Fibroblast of the conjunctiva (primary cell): ENCODE results near the gene MSH2.
"Not testable (repeated sequence)": the region's sequence is repeated elsewhere in the genome, so short reads cannot be mapped to it uniquely, and the experiment has no call there.

Experiments
- DNase-seq: peaks from one replicate; pipeline ENCODE4 v3.0.0-alpha.2; 2010; ENCODE audit warnings: low read depth

MSH2 gene

GRCh38 chr2:47407976-47408375 is 5.0 kb downstream of the MSH2 start:
- DNase-seq = not testable (repeated sequence)

DNA sequence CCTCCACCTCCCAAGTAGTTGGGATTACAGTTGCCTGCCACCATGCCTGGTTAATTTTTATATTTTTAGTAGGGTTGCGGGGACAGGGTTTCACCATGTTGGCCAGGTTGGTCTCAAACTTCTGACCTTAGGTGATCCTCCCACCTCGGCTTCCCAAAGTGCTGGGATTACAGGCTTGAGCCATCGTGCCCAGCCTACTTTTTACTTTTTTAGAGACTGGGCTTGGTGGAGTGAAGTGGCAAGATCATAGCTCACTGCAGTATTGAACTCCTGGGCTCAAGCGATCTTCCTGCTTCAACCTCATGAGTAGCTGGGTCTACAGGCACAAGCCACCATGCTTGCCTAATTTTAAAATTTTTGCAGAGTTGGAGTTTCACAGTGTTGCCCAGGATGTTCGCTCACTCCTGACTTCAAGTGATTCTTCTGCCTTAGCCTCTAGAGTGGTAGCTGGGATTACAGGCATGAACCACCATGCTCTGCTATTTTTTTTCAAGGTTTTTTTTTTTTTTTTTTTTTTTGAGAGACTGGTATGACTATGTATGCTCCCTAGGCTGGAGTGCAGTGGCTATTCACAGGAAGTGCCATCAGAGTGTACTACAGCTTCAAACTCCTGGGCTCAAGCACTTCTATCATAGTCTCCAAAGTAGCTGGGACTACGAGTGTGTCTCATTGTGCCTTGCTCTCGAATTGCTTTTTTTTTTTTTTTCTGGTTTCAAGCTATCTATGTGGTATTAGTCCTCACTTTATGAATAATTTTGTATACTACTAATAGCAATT is 11.9 kb downstream of the MSH2 start:
- no peak for DNase-seq

DNA sequence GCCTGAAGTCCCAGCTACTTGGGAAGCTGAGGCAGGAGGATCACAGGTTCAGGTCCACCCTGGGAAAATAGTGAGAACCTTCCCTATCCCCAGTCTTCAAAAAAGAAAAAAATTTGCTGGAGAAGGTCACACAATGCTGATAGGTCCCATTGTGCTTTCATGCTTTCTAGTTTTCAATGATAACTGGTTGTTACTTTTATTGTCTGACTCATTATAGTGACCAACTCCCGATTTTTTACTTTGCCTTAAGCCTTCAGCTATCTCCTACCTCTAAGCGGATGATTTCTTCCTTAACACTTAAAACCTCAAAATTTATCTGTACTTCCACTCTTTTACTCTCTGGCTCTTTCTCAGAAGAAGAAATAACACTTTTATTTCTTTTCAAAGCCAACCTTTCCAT is 17.3 kb downstream of the MSH2 start:
- no peak for DNase-seq

DNA sequence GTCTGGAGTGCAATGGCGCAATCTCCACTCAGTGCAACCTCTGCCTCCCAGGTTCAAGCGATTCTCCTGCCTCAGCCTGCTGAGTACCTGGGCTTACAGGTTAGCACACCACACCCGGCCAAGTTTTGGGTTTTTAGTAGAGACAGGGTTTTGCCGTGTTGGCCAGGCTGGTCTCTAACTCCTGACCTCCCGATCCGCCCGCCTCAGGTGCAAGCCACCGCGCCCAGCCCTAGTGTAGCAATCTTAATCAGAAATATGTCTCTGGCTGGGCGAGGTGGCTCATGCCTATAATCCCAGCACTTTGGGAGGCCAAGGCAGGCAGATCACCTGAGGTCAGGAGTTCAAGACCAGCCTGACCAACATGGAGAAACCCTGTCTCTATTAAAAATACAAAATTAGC is 17.7 kb downstream of the MSH2 start:
- not testable (repeated sequence) for DNase-seq

DNA sequence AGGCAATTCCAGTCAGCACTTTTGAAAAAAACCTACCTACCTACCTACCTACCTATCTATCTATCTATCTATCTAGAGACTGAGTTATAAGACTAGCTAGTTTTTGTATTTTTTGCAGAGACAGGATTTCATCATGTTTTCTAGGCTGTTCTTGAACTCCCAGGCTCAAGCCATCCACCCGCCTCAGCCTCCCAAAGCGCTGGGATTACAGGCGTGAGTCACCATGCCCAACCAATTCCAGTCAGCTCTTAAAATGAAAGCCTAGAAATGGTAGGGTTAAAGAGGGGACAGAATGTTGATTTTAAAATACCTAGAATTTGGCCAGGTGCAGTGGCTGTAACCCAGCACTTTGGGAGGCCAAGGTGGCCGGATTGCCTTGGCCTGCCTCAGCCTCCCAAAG is 19.1 kb downstream of the MSH2 start:
- no peak for DNase-seq

GRCh38 chr2:47422560-47422959 is 19.6 kb downstream of the MSH2 start:
- peak; percentile 23 for DNase-seq

- DNase-seq = no peak
These were observed 23.8 kb downstream of the MSH2 start for GRCh38 chr2:47426786-47427185.

DNA sequence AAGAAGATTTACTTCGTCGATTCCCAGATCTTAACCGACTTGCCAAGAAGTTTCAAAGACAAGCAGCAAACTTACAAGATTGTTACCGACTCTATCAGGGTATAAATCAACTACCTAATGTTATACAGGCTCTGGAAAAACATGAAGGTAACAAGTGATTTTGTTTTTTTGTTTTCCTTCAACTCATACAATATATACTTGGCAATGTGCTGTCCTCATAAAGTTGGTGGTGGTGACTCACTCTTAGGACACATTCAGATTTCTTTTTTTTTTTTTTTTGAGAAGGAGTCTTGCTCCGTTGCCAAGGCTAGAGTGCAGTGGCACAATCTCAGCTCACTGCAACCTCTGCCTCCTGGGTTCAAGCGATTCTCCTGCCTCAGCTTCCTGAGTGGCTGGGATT is 26.8 kb downstream of the MSH2 start:
- peak; percentile 14 for DNase-seq

DNA sequence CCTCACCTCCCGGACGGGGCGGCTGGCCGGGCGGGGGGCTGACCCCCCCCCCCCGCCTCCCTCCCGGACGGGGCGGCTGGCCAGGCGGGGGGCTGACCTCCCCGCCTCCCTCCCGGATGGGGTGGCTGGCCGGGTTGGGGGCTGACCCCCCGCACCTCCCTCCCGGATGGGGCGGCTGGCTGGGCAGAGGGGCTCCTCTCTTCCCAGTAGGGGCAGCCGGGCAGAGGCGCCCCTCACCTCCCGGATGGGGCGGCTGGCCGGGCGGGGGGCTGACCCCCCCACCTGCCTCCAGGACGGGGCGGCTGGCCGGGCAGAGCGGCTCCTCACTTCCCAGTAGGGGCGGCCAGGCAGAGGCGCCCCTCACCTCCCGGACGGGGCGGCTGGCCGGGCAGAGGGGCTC is 30.1 kb downstream of the MSH2 start:
- DNase-seq = not testable (repeated sequence)

- DNase-seq = not testable (repeated sequence)
These were observed 30.5 kb downstream of the MSH2 start for GRCh38 chr2:47433445-47433844.

- peak; percentile 47 for DNase-seq
These were observed 34.3 kb downstream of the MSH2 start for GRCh38 chr2:47437287-47437686.

DNA sequence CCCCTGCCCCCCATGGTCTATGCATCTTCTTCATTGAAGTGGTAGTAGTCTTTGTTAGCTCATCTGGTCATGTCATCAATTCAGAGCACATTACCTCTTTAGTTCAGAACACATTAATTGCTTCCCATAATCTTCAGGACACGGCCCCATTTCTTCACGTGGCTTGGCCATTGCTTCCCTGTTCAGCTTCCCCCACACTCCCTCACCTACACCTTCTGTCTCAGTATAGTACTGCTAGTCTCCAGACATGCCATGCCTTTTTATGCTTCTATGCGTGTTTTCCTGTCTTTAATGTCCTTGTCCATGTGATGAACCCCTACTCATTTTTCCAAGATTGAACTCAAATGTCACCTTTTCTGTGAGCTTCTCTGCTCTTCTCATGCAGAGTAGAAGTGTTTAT is 35.1 kb downstream of the MSH2 start:
- DNase-seq = no peak

GRCh38 chr2:47438783-47439182 is 35.8 kb downstream of the MSH2 start:
- no peak for DNase-seq

- no peak for DNase-seq
These were observed 48.8 kb downstream of the MSH2 start for GRCh38 chr2:47451790-47452189.

- no peak for DNase-seq
These were observed 49.8 kb downstream of the MSH2 start for GRCh38 chr2:47452761-47453160.

GRCh38 chr2:47454818-47455217 is 51.9 kb downstream of the MSH2 start:
- not testable (repeated sequence) for DNase-seq

GRCh38 chr2:47455411-47455810 is 52.5 kb downstream of the MSH2 start:
- no peak for DNase-seq

DNA sequence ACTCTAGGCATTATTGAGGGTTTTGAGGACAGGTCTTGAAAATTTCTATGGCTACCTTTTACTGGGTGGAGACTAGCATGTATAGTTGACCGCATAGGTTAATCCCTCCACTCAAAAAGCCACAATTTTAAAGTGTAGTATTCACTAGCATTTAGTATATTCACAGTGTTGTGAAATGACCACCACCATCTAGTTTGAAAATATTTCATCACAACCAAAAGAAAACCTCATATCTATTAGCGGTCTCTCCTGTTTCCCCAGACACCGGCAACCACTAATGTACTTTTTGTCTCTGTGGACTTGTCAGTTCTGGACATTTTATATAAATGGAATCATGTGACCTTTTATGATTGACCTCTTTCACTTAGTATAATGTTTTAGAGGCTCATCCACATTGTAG is 53.9 kb downstream of the MSH2 start:
- DNase-seq = no peak

DNA sequence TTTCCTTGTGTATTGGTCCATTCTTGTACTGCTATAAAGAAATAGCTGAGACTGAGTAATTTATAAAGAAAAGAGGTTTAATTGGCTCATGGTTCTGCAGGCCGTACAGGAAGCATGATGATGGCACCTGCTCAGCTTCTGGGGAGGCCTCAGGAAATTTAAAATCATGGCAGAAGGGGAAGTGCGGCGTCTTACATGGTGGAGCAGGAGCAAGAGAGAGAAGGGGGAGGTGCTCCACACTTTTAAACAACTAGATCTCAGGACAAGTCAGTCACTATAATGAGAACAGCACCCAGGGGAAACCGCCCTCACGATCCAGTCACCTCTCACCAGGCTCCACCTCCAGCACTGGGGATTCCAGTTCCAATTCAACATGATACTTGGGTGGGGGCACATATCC is 54.3 kb downstream of the MSH2 start:
- no peak for DNase-seq

GRCh38 chr2:47459021-47459420 is 56.1 kb downstream of the MSH2 start:
- no peak for DNase-seq

- DNase-seq = no peak
These were observed 57.8 kb downstream of the MSH2 start for GRCh38 chr2:47460766-47461165.

- DNase-seq = no peak
These were observed 68.6 kb downstream of the MSH2 start for GRCh38 chr2:47471429-47472116.

- no peak for DNase-seq
These were observed 76.9 kb downstream of the MSH2 start for GRCh38 chr2:47479863-47480262.

DNA sequence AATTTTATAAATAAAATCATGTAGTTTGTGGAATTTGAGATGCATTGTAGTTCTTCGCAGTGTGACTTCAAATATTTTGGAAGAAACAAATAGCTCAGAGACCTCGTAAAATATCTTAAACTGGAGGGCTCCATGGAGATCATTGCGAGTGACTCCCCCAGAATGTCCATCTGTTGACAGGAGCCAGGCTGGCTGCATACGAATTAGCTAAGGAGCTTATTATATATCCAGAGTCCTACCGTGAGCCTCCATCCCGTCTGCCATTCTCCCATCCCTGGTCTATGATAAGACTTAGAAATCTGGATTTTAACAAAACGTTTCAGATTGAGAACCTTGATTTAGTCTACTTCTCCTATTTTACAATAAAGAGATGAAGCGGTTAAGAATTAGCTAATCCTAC is 80.2 kb downstream of the MSH2 start:
- DNase-seq = no peak
